Fibroblast of lung (primary cell): ENCODE measurements around the gene CSNK1D.

Experiments used
- EZH2 ChIP-seq: IDR thresholded peaks from 2 replicates; pipeline ENCODE4 v1.5.1; 2012; ENCODE audit warnings: low read length, control low read depth, mild to moderate bottlenecking; ENCODE audit errors: missing control alignments
- TF ChIP-seq, protein P1 (sequence below), 2 donors: IDR thresholded peaks in 1 of 2; conservative IDR thresholded peaks in 1 of 2; 1 replicate in 1 of 2; 2 replicates in 1 of 2; pipeline ENCODE4 v1.5.1; 2011 to 2012; ENCODE audit warnings: low read length in 2 of 2, control low read depth in 1 of 2, inconsistent platforms in 1 of 2, low read depth in 1 of 2, mild to moderate bottlenecking in 1 of 2

DNA sequence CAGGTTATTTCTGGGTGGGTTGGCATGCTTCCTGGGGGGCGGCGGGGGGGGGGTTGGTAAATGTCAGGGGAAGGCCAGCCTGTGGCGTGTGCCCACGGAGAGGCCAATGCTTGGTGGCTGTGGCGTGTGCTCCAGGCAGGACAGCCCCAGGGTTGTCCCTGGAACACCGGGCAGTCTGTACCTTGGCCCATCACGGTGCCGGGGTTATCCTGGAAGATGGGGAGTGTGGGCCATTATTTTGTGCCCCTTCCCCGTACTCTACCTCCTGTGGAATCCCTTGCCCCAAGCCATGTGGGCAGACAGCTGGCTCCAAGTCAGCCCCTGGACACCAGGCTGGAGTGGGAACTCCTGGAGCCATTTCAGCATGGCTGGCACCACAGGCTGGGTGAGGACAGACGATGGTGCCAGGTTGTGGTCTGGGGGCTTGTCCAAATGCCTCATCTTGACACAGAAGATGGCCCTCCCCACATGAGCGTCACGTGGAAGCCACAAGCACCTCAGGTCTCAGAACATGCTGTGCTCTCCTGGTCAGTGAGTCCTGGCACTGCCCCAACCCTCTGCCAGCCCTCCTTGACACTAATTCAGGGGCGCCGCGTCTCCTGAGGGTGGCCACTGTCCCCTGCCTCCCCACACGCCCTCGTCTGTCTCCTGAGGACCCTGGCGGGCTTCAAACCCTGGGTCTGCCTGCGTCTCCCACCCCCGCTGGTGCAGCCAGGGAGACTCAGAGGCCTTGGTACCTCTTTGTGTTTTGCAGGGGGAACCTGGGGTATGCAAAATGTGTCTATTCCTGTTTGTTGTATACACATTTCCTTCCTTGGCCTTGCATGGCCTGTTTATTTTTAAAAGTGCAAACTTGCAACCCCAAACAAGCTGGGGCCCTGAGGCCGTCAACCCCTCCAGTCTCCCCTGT lies 40.4 kb downstream of the CSNK1D start:
- TF ChIP-seq, protein P1, sequence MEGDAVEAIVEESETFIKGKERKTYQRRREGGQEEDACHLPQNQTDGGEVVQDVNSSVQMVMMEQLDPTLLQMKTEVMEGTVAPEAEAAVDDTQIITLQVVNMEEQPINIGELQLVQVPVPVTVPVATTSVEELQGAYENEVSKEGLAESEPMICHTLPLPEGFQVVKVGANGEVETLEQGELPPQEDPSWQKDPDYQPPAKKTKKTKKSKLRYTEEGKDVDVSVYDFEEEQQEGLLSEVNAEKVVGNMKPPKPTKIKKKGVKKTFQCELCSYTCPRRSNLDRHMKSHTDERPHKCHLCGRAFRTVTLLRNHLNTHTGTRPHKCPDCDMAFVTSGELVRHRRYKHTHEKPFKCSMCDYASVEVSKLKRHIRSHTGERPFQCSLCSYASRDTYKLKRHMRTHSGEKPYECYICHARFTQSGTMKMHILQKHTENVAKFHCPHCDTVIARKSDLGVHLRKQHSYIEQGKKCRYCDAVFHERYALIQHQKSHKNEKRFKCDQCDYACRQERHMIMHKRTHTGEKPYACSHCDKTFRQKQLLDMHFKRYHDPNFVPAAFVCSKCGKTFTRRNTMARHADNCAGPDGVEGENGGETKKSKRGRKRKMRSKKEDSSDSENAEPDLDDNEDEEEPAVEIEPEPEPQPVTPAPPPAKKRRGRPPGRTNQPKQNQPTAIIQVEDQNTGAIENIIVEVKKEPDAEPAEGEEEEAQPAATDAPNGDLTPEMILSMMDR (conservative IDR thresholded peaks at IDR 0.05 in 1 of 2, IDR thresholded peaks at IDR 0.05 in 1 of 2; ENCODE audit: low read depth in 1 of 2, low read length in 2 of 2): no peak
- TF ChIP-seq EZH2: no peak
